Endothelial cell of umbilical vein (primary cell): ENCODE results near the gene GRID1. TPM values are rescaled to one million over a fixed set of nuclear protein-coding genes. Genes with fewer than 3 reads are reported as not detected.

Source experiments
- BruUV-seq: library from RNA; stranded (reverse); fragments of 400-500 nt; replicated peaks from 2 replicates; lab custom pipeline; 2021; lab: Mats Ljungman, UMichigan
- CTCF ChIA-PET: fragments of 300-600, 350-600 bp; sonication (Branson Sonifier 250); formaldehyde crosslinking; loops from one replicate; lab custom pipeline; 2021; ENCODE audit warnings: antibody characterized with exemption, inconsistent platforms; lab: Charles Lee
- POLR2A ChIA-PET: fragments of 300-600, 350-600 bp; sonication (Branson Sonifier 250); formaldehyde crosslinking; loops from one replicate; lab custom pipeline; 2021; ENCODE audit warnings: antibody characterized with exemption, inconsistent platforms; lab: Charles Lee
- DNase-seq: peaks from one replicate; pipeline ENCODE4 v3.0.0-alpha.2; 2011; ENCODE audit warnings: low read depth, low spot score
- FAIRE-seq: peaks from 2 replicates; lab custom pipeline; 2011; peaks lifted over from hg19 to GRCh38; lab: Jason Lieb, UNC
- H2AFZ ChIP-seq: 2 replicates; pipeline ENCODE4 v1.6.0; 2012; ENCODE audit warnings: low read depth, low read length, control low read depth, inconsistent platforms
- H3K27ac ChIP-seq: 2 replicates; pipeline ENCODE4 v1.5.1; 2011; ENCODE audit warnings: low read depth, mild to moderate bottlenecking, control low read depth, low read length, moderate library complexity; ENCODE audit not compliant: insufficient read depth
- H3K27me3 ChIP-seq, 2 experiments: 2 replicates each; pipeline versions ENCODE4 v1.6.0 to v1.6.1; 2011; ENCODE audit warnings: low read length in 2 of 2, mixed read lengths in 1 of 2; ENCODE audit not compliant: control insufficient read depth in 2 of 2, insufficient read depth in 2 of 2
- H3K36me3 ChIP-seq, 2 experiments: 2 replicates in 1 of 2; 3 replicates in 1 of 2; pipeline ENCODE4 v1.5.1; 2011; ENCODE audit warnings: low read length in 2 of 2, mild to moderate bottlenecking in 1 of 2, moderate library complexity in 1 of 2; ENCODE audit not compliant: control insufficient read depth in 2 of 2, insufficient read depth in 2 of 2; ENCODE audit errors: extremely low read depth in 1 of 2
- H3K4me1 ChIP-seq: 3 replicates; pipeline ENCODE4 v1.5.1; 2011; ENCODE audit warnings: mild to moderate bottlenecking, low read length; ENCODE audit not compliant: control insufficient read depth, insufficient read depth; ENCODE audit errors: extremely low read depth
- H3K4me2 ChIP-seq: 2 replicates; pipeline ENCODE4 v1.6.1; 2011; ENCODE audit warnings: low read length, control low read depth, mixed read lengths; ENCODE audit not compliant: insufficient read depth
- H3K4me3 ChIP-seq, 3 experiments: fragments of 200-600 bp in 1 of 3; sonication (generic), shearing (Covaris generic) in 1 of 3; replicated peaks in 1 of 3; 2 replicates each; pipeline ENCODE4 v1.5.1; 2011 to 2016; ENCODE audit warnings: control low read depth in 3 of 3, low read length in 3 of 3, mild to moderate bottlenecking in 2 of 3, inconsistent platforms in 1 of 3, low read depth in 1 of 3, moderate library complexity in 1 of 3; ENCODE audit not compliant: insufficient read depth in 1 of 3
- H3K79me2 ChIP-seq: 2 replicates; pipeline ENCODE4 v1.6.0; 2012; ENCODE audit warnings: low read length, inconsistent platforms; ENCODE audit not compliant: control insufficient read depth, insufficient read depth
- H3K9ac ChIP-seq: replicated peaks from 2 replicates; pipeline ENCODE3; 2011; ENCODE audit warnings: low read length, control low read depth; ENCODE audit not compliant: insufficient read depth; ENCODE audit errors: extremely low read depth
- H3K9me1 ChIP-seq: replicated peaks from 3 replicates; pipeline ENCODE4 v1.6.0; 2011; ENCODE audit warnings: mild to moderate bottlenecking, low read length; ENCODE audit not compliant: control insufficient read depth, insufficient read depth; ENCODE audit errors: extremely low read depth
- H3K9me3 ChIP-seq: replicated peaks from 2 replicates; pipeline ENCODE4 v1.5.1; 2012; ENCODE audit warnings: low read length, inconsistent platforms; ENCODE audit not compliant: control insufficient read depth, insufficient read depth
- H4K20me1 ChIP-seq: replicated peaks from 2 replicates; pipeline ENCODE3; 2011; ENCODE audit warnings: mild to moderate bottlenecking, low read length; ENCODE audit not compliant: control insufficient read depth, insufficient read depth; ENCODE audit errors: extremely low read depth
- EZH2 ChIP-seq: IDR thresholded peaks from 2 replicates; pipeline ENCODE4 v1.6.1; 2012; ENCODE audit warnings: borderline replicate concordance, low read depth, mild to moderate bottlenecking, moderate library complexity, low read length, inconsistent platforms; ENCODE audit not compliant: severe bottlenecking
- FOS ChIP-seq: IDR thresholded peaks from 2 replicates; pipeline ENCODE4 v1.6.1; 2011; ENCODE audit warnings: mild to moderate bottlenecking, low read length, moderate library complexity, borderline replicate concordance; ENCODE audit not compliant: insufficient read depth
- GATA2 ChIP-seq: IDR thresholded peaks from 2 replicates; pipeline ENCODE4 v1.7.0; 2011; ENCODE audit warnings: low read depth, mild to moderate bottlenecking, moderate library complexity, mixed read lengths, low read length; ENCODE audit not compliant: insufficient read length, insufficient read depth
- JUN ChIP-seq: IDR thresholded peaks from 2 replicates; pipeline ENCODE4 v1.6.1; 2011; ENCODE audit warnings: borderline replicate concordance, low read depth; ENCODE audit not compliant: insufficient read length, insufficient read depth
- MYC ChIP-seq: IDR thresholded peaks from one replicate; pipeline ENCODE4 v1.6.1; 2011; ENCODE audit warnings: mild to moderate bottlenecking, low read depth, low read length
- POLR2A ChIP-seq: IDR thresholded peaks from 2 replicates; pipeline ENCODE4 v1.6.1; 2012; ENCODE audit warnings: low read depth, mild to moderate bottlenecking, control low read depth, low read length
- POLR2AphosphoS5 ChIP-seq: IDR thresholded peaks from 2 replicates; pipeline ENCODE4 v1.6.1; 2012; ENCODE audit warnings: low read depth, mild to moderate bottlenecking, control low read depth, low read length, moderate library complexity; ENCODE audit not compliant: insufficient read depth
- dilution Hi-C: fragments of 300-500 bp; cut with MboI; formaldehyde crosslinking; loops from one replicate; pipeline ENCODE4 v1.15.0; 2019; ENCODE audit warnings: low sequenced_read_pairs; ENCODE audit not compliant: extremely low pct_ligation_motif_present
- intact Hi-C: fragments of 100-400 bp; cut with micrococcal nuclease; formaldehyde crosslinking; loops from one replicate; pipeline ENCODE4 v1.10.0; 2022
- polyA plus RNA-seq, 4 experiments: library from polyadenylated mRNA; depleted of rRNA in 3 of 4; stranded (reverse) in 3 of 4; unstranded in 1 of 4; fragments of >200 nt; gene quantifications; 2 replicates each; pipeline versions ENCODE4 v1.2.1 to v1.2.3, GENCODE V29; 2011 to 2012; ENCODE audit warnings: missing spikeins in 1 of 4
- total RNA-seq: library from RNA; stranded (reverse); gene quantifications from 2 replicates; pipeline ENCODE4 v1.2.3, GENCODE V29; 2021
- TF ChIP-seq, protein P1 (sequence below): IDR thresholded peaks from 2 replicates; pipeline ENCODE4 v1.6.1; 2011; ENCODE audit not compliant: insufficient read depth, insufficient read length
- TF ChIP-seq, protein P2 (sequence below), 2 donors: IDR thresholded peaks; 1 replicate in 1 of 2; 2 replicates in 1 of 2; pipeline ENCODE4 v1.5.1; 2011; ENCODE audit warnings: low read length in 2 of 2, mild to moderate bottlenecking in 2 of 2, moderate library complexity in 2 of 2, control low read depth in 1 of 2, inconsistent platforms in 1 of 2, low read depth in 1 of 2; ENCODE audit not compliant: insufficient read depth in 1 of 2; ENCODE audit errors: extremely low read depth in 1 of 2

GRID1 gene
- total and polyA plus RNA-seq, 2 donors (not counting 3 experiments of a cell fraction or from before 2014, with no cell fraction given), result not detected

DNA sequence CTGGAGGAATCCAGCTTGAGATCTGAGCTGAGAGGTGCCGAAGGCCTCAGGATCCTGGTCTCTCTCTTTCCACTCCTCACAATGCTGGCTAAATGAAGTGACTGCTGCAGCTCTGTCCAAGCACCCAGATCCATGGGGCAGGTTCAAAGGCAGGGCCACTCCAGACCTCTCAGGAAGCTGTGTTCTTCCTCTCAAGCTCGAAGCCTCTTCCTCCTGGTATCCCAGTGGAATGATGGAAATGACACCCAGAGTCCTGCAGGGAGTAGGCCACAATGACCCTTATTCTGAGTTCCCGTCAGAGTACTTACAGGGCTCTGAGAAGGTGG, 574.1 kb downstream of the GRID1 start:
- Histone ChIP-seq H3K9me1 (no peaks in the 10 kb centered on the region), H3K79me2 (no peaks in the 10 kb centered on the region), H3K9me3 (no peaks in the 10 kb centered on the region), H3K27me3 (no peaks in the 10 kb centered on the region), H3K4me1 (no peaks in the 10 kb centered on the region), H3K4me3 (no peak overlapping the region), H4K20me1 (no peaks in the 10 kb centered on the region), H3K4me2 (no peak overlapping the region), H3K9ac (no peak overlapping the region), H3K36me3 (no peaks in the 10 kb centered on the region), H3K27ac (no peak overlapping the region), H2AFZ (no peak overlapping the region)
- FAIRE-seq, result no peak
- no peak for DNase-seq
- intact Hi-C loops (no loop called here), dilution Hi-C loops (no loop called here)
- TF ChIP-seq GATA2, result no peak
- ChIA-PET CTCF (no interaction called here), POLR2A (no interaction called here)
- BruUV-seq, result no TSS peak

DNA sequence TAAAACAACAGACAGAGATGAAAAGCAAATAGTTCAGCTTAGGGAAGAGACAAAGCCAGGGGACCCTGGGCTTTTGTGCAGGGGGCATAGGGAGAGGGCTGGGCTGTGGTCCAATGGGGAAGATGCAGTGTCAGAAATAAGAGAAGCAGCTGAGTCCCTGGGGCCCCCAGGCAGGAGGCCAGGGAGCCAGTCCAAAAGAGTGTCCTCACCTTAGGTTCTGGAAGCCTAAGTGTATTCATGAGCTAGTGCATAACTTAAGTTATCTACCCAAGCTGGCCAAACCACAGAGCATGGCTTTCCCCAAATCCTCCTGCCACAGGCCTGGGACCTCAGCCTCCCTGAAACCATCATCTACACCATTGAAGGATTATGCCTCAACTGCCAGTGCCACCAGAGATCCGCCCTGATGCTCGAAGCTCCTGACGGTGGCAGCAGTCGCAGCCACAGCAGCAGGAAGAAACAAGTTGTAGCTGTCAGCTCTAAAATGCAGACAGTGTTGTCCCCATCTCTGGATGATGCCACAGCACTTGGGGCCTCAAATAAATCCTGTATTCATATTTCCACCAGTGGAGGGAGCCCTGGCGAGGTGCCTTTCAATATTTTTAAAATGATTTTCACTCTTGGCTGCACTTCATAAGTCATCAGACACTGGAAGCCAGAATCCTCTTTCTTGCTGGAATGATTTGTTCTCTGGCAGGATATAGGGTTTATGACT, 574.6 kb downstream of the GRID1 start:
- Histone ChIP-seq H3K4me3 (no peak overlapping the region), H3K9me3 (no peaks in the 10 kb centered on the region), H3K79me2 (no peaks in the 10 kb centered on the region), H3K9ac (no peak overlapping the region), H3K36me3 (no peaks in the 10 kb centered on the region), H2AFZ (no peak overlapping the region), H3K27ac (no peak overlapping the region), H3K4me2 (no peak overlapping the region), H4K20me1 (no peaks in the 10 kb centered on the region), H3K9me1 (no peaks in the 10 kb centered on the region), H3K4me1 (no peaks in the 10 kb centered on the region), H3K27me3 (no peaks in the 10 kb centered on the region)
- dilution Hi-C loops, result no loop called here
- no TSS peak for BruUV-seq
- intact Hi-C loops, result no loop called here
- DNase-seq (no peak), FAIRE-seq (no peak)
- POLR2A ChIA-PET, result no interaction called here
- CTCF ChIA-PET, result no interaction called here
- no peak for TF ChIP-seq EZH2
- TF ChIP-seq, protein P1, sequence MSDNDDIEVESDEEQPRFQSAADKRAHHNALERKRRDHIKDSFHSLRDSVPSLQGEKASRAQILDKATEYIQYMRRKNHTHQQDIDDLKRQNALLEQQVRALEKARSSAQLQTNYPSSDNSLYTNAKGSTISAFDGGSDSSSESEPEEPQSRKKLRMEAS, result no peak
- TF ChIP-seq POLR2A, result no peak
- no peak for TF ChIP-seq FOS
- TF ChIP-seq POLR2AphosphoS5, result no peak
- TF ChIP-seq JUN, result no peak
- no peak for TF ChIP-seq MYC
- TF ChIP-seq, protein P2, sequence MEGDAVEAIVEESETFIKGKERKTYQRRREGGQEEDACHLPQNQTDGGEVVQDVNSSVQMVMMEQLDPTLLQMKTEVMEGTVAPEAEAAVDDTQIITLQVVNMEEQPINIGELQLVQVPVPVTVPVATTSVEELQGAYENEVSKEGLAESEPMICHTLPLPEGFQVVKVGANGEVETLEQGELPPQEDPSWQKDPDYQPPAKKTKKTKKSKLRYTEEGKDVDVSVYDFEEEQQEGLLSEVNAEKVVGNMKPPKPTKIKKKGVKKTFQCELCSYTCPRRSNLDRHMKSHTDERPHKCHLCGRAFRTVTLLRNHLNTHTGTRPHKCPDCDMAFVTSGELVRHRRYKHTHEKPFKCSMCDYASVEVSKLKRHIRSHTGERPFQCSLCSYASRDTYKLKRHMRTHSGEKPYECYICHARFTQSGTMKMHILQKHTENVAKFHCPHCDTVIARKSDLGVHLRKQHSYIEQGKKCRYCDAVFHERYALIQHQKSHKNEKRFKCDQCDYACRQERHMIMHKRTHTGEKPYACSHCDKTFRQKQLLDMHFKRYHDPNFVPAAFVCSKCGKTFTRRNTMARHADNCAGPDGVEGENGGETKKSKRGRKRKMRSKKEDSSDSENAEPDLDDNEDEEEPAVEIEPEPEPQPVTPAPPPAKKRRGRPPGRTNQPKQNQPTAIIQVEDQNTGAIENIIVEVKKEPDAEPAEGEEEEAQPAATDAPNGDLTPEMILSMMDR (IDR thresholded peaks at IDR 0.05; ENCODE audit: extremely low read depth in 1 of 2, insufficient read depth in 1 of 2, low read depth in 1 of 2, low read length in 2 of 2), result no peak
- TF ChIP-seq GATA2, result no peak
